ENCODE results near the gene SH3RF1. TPM values are rescaled to one million over a fixed set of nuclear protein-coding genes. Genes with fewer than 3 reads are reported as not detected.

Gene SH3RF1
- total RNA-seq, 1 experiment from 2014 or later, result 15.3 TPM

GRCh38 chr4:169156392-169156791 lies 114.4 kb downstream of the SH3RF1 start:
- H2AK5ac ChIP-seq (ENCODE audit: insufficient read length, low read length), result no peak overlapping the region
- H4K5ac ChIP-seq (ENCODE audit: insufficient read length, low read depth, low read length), result no peak overlapping the region
- H3K27me3 Mint-ChIP-seq (ENCODE audit: low read depth), result no peaks in the 10 kb centered on the region
- no peak overlapping the region for H3K4me2 ChIP-seq (ENCODE audit: insufficient read depth, insufficient read length, low read length)
- no peak overlapping the region for H3K4ac ChIP-seq (ENCODE audit: low read depth, low read length)
- no CpG with 5 or more reads among the region's 3 CpGs for WGBS (ENCODE audit: extremely low coverage, insufficient read length, low lambda C conversion rate)
- H3K27me3 ChIP-seq (ENCODE audit: insufficient read depth, low read length), result no peaks in the 10 kb centered on the region
- no peak overlapping the region for H2BK15ac ChIP-seq (ENCODE audit: low read depth, low read length)
- no peak overlapping the region for H3K23ac ChIP-seq (ENCODE audit: insufficient read length, low read depth, low read length)
- H3K27ac Mint-ChIP-seq, result no peak overlapping the region
- H2BK20ac ChIP-seq (ENCODE audit: low read depth, low read length, poor library complexity, severe bottlenecking), result no peak overlapping the region
- no peak overlapping the region for H4K91ac ChIP-seq (ENCODE audit: insufficient read length, low read depth, low read length)
- H3K9me3 ChIP-seq (ENCODE audit: control insufficient read depth, low read depth, low read length), result no peaks in the 10 kb centered on the region
- no peak overlapping the region for H2AFZ ChIP-seq (ENCODE audit: low read length)
- H3K23me2 ChIP-seq (ENCODE audit: insufficient read length, low read depth, low read length, poor library complexity, severe bottlenecking), result no peaks in the 10 kb centered on the region
- no peak overlapping the region for H3T11ph ChIP-seq (ENCODE audit: low read length)
- H4K8ac ChIP-seq (replicated peaks; ENCODE audit: insufficient read length, low read depth, low read length), result no peak overlapping the region
- TF ChIP-seq CTCF (conservative IDR thresholded peaks at IDR 0.05), result no peak
- peaks cover 0 to 4% of the 10 kb centered on the region in 2 experiments; a peak in 2 of 4 replicates for H3K4me1 Mint-ChIP-seq
- H3K9ac ChIP-seq (ENCODE audit: extremely low read depth, insufficient read length, low read length), result no peak overlapping the region
- no peak overlapping the region for H3K56ac ChIP-seq (ENCODE audit: insufficient read length, low read depth, low read length)
- H3K79me1 ChIP-seq (ENCODE audit: insufficient read depth, low read depth, low read length, poor library complexity, severe bottlenecking), result no peaks in the 10 kb centered on the region
- no peak overlapping the region for H3K14ac ChIP-seq (ENCODE audit: insufficient read depth, low read length)
- H2BK12ac ChIP-seq (ENCODE audit: insufficient read length, low read depth, low read length), result no peak overlapping the region
- H3K27ac ChIP-seq (ENCODE audit: insufficient read length, low read depth, low read length), result no peak overlapping the region
- H4K20me1 ChIP-seq (ENCODE audit: control insufficient read depth, insufficient read depth, insufficient read length), result no peaks in the 10 kb centered on the region
- H3K4me3 Mint-ChIP-seq, result no peak overlapping the region
- 0 out of 2 replicates have a peak, but pooled peaks cover 1% of the 10 kb centered on the region for H3K79me2 ChIP-seq (ENCODE audit: insufficient read depth, low read length)
- no peaks in the 10 kb centered on the region for H3K9me3 Mint-ChIP-seq
- no peak overlapping the region for H2BK5ac ChIP-seq (ENCODE audit: insufficient read length, low read length)
- no peak overlapping the region for H2BK120ac ChIP-seq (ENCODE audit: low read depth, low read length, poor library complexity, severe bottlenecking)
- DNase-seq, result no peak
- H3K4me1 ChIP-seq (ENCODE audit: insufficient read depth, low read length), result peaks cover 5% of the 10 kb centered on the region; the same call in 1 of the 2 replicates
- no peak overlapping the region for H3K18ac ChIP-seq (ENCODE audit: insufficient read length, low read depth, low read length)
- peaks cover 3 to 13% (median 11%) of the 10 kb centered on the region in 3 experiments; a peak in 4 of 7 replicates for H3K36me3 Mint-ChIP-seq (ENCODE audit: insufficient read depth in 1 of 3, low read depth in 3 of 3)

Measured in H9 (cell line).